Measurements from ENCODE around the gene RBM8A. TPM values are rescaled to one million over a fixed set of nuclear protein-coding genes. Genes with fewer than 3 reads are reported as not detected.

RBM8A gene
- polyA plus RNA-seq, result 122 TPM
- long read RNA-seq, donor 1, full-length matches to known transcripts, result 23 of 23 reads
- long read RNA-seq, donor 1, partial matches to known transcripts, result 0 of 23 reads
- long read RNA-seq, donor 1, other reads (novel, unspliced or antisense), result 0 of 23 reads
- long read RNA-seq, donor 2, full-length matches to known transcripts, result 39 of 58 reads
- long read RNA-seq, donor 2, partial matches to known transcripts, result 5 of 58 reads
- long read RNA-seq, donor 2, other reads (novel, unspliced or antisense), result 14 of 58 reads
- long read RNA-seq, donor 3, result 0 reads
- long read RNA-seq, donor 4, full-length matches to known transcripts, result 7 of 7 reads
- long read RNA-seq, donor 4, partial matches to known transcripts, result 0 of 7 reads
- long read RNA-seq, donor 4, other reads (novel, unspliced or antisense), result 0 of 7 reads
- long read RNA-seq, donor 5, full-length matches to known transcripts, result 20 of 28 reads
- long read RNA-seq, donor 5, partial matches to known transcripts, result 0 of 28 reads
- long read RNA-seq, donor 5, other reads (novel, unspliced or antisense), result 8 of 28 reads
- long read RNA-seq, donor 6, full-length matches to known transcripts, result 44 of 55 reads
- long read RNA-seq, donor 6, partial matches to known transcripts, result 0 of 55 reads
- long read RNA-seq, donor 6, other reads (novel, unspliced or antisense), result 11 of 55 reads
- long read RNA-seq, donor 7, full-length matches to known transcripts, result 23 of 23 reads
- long read RNA-seq, donor 7, partial matches to known transcripts, result 0 of 23 reads
- long read RNA-seq, donor 7, other reads (novel, unspliced or antisense), result 0 of 23 reads
- long read RNA-seq, donor 8, full-length matches to known transcripts, result 53 of 75 reads
- long read RNA-seq, donor 8, partial matches to known transcripts, result 6 of 75 reads
- long read RNA-seq, donor 8, other reads (novel, unspliced or antisense), result 16 of 75 reads
- long read RNA-seq, donor 9, full-length matches to known transcripts, result 31 of 48 reads
- long read RNA-seq, donor 9, partial matches to known transcripts, result 12 of 48 reads
- long read RNA-seq, donor 9, other reads (novel, unspliced or antisense), result 5 of 48 reads
- long read RNA-seq, donor 10, full-length matches to known transcripts, result 55 of 77 reads
- long read RNA-seq, donor 10, partial matches to known transcripts, result 13 of 77 reads
- long read RNA-seq, donor 10, other reads (novel, unspliced or antisense), result 9 of 77 reads
- long read RNA-seq, donor 11, full-length matches to known transcripts, result 44 of 54 reads
- long read RNA-seq, donor 11, partial matches to known transcripts, result 0 of 54 reads
- long read RNA-seq, donor 11, other reads (novel, unspliced or antisense), result 10 of 54 reads

DNA sequence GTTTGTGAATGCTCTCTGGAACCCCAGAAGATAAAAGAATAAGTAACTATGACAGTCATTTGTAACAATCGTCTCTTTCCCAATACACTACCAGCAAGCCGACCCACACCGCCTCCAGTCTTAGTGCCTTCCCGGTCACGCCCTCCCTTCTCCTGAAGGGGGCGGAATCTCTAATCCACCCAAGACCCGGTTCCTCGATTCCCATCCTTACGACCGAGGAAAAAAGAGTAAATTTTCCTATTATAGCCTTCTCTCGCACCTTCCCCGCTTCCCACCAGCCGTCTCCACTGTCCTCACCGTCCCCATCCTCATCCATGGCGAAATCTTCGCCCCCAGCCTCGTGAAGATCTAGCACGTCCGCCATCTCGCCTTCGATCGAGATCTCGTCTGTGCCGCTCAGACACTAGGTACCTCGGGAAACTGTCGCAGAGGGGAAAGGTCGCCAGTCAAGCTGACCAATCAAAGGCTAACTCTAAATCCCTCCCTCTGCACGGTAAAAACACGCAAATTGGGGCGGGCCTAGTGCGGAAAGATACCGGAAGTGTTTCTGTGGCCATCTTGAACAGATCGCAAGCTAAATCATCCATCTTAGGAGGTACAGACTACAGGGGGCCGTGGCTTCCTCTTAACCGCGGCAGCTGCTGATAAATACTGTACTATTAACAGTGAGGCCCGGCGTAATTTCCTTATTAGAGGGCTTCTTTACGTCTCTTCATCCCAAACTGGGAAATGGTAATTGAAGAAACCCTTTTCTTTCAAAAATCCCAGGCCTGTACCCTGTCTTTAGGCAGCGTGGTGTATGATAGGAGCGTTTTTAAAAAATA, at the start of gene RBM8A:
RBM8A (minus strand) TSS at position 422 of the 824 bp plus-strand sequence; CDS start at position 364, 58 bp downstream.
- Histone ChIP-seq H3K4me1 (ENCODE audit: control insufficient read depth, insufficient read depth, low read length) (peaks cover 2% of the 10 kb centered on the region), H3K4me3 (ENCODE audit: low read length) (peak within 1 kb of the TSS; percentile 87), H3K27ac (ENCODE audit: low read length) (peak within 1 kb of the TSS; percentile 79), H3K36me3 (ENCODE audit: control insufficient read depth, insufficient read depth, low read length) (peaks cover 13% of the 10 kb centered on the region), H3K9me3 (ENCODE audit: control insufficient read depth, low read depth, low read length) (no peaks in the 10 kb centered on the region), H3K27me3 (ENCODE audit: control insufficient read depth, insufficient read depth, low read length) (no peaks in the 10 kb centered on the region)
- peak; percentile 99 for DNase-seq
- no CpG with 5 or more reads among the region's 41 CpGs for WGBS (ENCODE audit: insufficient coverage, low lambda C conversion rate)

DNA sequence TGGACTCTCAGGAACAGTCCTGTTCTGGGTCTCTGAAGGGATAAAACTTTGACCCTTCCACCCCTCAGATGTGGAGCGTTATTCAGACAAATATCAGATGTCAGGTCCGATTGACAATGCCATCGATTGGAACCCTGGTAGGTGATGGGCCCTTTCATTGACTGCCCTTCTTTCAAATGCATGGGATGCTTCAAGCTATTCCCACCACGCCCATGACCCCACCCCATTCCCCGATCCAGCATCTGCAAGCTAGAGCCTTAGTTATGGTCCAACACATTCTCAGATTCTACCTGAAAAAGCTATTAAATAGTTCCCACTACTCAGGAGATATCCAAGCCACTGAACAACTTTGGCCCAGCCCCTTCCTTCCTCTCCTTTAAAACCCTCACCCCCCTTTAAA, 49.7 kb upstream of the RBM8A start:
- no CpG with 5 or more reads among the region's 5 CpGs for WGBS (ENCODE audit: insufficient coverage, low lambda C conversion rate)
- Histone ChIP-seq H3K27me3 (ENCODE audit: control insufficient read depth, insufficient read depth, low read length) (no peaks in the 10 kb centered on the region), H3K27ac (ENCODE audit: low read length) (no peak overlapping the region), H3K36me3 (ENCODE audit: control insufficient read depth, insufficient read depth, low read length) (no peaks in the 10 kb centered on the region), H3K9me3 (ENCODE audit: control insufficient read depth, low read depth, low read length) (no peaks in the 10 kb centered on the region), H3K4me3 (ENCODE audit: low read length) (no peak overlapping the region), H3K4me1 (ENCODE audit: control insufficient read depth, insufficient read depth, low read length) (peaks cover 31% of the 10 kb centered on the region)
- DNase-seq, result no peak

DNA sequence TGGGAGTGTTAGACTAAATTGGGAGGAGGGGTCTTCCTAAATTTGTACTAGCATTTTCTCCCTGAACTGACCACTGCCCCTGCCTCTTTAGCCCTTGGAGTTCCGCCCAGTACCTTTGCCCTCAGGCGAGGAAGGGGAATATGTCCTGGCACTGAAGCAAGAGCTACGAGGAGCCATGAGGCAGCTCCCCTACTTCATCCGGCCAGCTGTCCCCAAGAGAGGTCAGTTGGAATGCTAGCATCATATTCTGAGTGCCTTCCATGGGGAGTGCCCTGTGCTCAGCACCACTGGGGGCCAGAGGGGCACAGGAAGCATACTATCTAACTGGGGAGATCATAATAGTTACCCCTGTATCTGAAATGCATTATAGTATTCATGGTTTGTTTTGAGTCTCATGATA, 47.9 kb upstream of the RBM8A start:
- Histone ChIP-seq H3K4me3 (ENCODE audit: low read length) (no peak overlapping the region), H3K36me3 (ENCODE audit: control insufficient read depth, insufficient read depth, low read length) (no peaks in the 10 kb centered on the region), H3K9me3 (ENCODE audit: control insufficient read depth, low read depth, low read length) (no peaks in the 10 kb centered on the region), H3K27ac (ENCODE audit: low read length) (no peak overlapping the region), H3K27me3 (ENCODE audit: control insufficient read depth, insufficient read depth, low read length) (no peaks in the 10 kb centered on the region), H3K4me1 (ENCODE audit: control insufficient read depth, insufficient read depth, low read length) (peaks cover 26% of the 10 kb centered on the region)
- DNase-seq, result no peak
- no CpG with 5 or more reads among the region's 4 CpGs for WGBS (ENCODE audit: insufficient coverage, low lambda C conversion rate)

DNA sequence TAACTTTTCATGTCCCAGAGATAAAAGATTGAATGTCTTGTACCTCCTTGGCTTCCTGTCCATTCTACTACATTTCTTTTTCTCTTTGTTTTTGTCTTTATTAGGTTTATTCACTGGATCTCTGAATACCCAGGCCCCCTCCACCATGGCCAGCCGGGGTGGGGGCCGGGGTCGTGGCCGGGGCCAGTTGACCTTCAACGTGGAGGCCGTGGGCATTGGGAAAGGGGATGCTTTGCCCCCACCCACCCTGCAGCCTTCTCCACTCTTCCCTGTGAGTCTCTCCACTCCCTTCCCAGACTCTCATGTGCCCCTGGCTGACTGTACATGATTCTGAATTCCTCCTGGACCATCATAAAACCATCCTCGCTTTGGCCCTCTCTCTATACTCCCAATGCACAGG, 47.4 kb upstream of the RBM8A start:
- H3K27ac ChIP-seq (ENCODE audit: low read length), result no peak overlapping the region
- H3K4me3 ChIP-seq (ENCODE audit: low read length), result no peak overlapping the region
- H3K36me3 ChIP-seq (ENCODE audit: control insufficient read depth, insufficient read depth, low read length), result no peaks in the 10 kb centered on the region
- no peaks in the 10 kb centered on the region for H3K27me3 ChIP-seq (ENCODE audit: control insufficient read depth, insufficient read depth, low read length)
- H3K9me3 ChIP-seq (ENCODE audit: control insufficient read depth, low read depth, low read length), result no peaks in the 10 kb centered on the region
- peaks cover 21% of the 10 kb centered on the region for H3K4me1 ChIP-seq (ENCODE audit: control insufficient read depth, insufficient read depth, low read length)
- WGBS (ENCODE audit: insufficient coverage, low lambda C conversion rate), result no CpG with 5 or more reads among the region's 7 CpGs
- DNase-seq, result no peak

DNA sequence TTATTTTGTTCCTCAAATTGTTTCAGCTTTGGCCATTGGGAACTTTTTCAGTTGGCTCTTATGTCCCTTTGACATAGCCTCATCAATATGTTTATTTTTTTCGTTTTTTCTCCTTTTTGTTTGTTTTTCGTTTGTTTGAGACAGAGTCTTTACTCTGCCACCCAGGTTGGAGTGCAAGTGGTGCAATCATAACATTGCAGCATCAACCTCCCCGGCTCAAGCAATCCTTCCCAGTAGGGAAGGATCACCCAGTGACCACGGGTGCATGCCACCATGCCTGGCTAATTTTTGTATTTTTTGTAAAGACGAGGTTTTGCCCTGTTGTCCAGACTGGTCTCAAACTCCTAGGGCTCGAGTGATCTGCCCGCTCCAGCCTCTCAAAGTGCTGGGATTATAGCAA, 45.3 kb upstream of the RBM8A start:
- Histone ChIP-seq H3K27ac (ENCODE audit: low read length) (no peak overlapping the region), H3K9me3 (ENCODE audit: control insufficient read depth, low read depth, low read length) (no peaks in the 10 kb centered on the region), H3K4me1 (ENCODE audit: control insufficient read depth, insufficient read depth, low read length) (peaks cover under 1% of the 10 kb centered on the region), H3K27me3 (ENCODE audit: control insufficient read depth, insufficient read depth, low read length) (no peaks in the 10 kb centered on the region), H3K4me3 (ENCODE audit: low read length) (no peak overlapping the region), H3K36me3 (ENCODE audit: control insufficient read depth, insufficient read depth, low read length) (no peaks in the 10 kb centered on the region)
- DNase-seq, result no peak
- 61% methylated on average over 2 of the region's 7 CpGs for WGBS (ENCODE audit: insufficient coverage, low lambda C conversion rate)

DNA sequence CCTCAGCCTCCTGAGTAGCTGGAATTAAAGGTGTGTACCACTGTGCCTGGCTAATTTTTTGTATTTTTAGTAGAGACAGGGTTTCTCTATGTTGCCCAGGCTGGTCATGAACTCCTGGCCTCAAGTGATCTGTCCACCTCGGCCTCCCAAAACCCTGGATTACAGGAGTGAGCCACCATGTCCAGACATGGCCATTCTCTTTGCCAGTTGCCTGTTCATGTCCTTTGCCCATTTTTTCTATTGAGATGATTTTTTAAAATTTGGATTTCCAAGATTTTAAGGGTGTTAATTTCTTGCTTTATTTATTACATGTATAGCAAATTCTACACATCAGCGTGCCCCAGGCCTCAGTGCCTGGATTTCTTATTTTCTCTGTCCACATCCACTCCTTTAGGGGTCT, 40.0 kb upstream of the RBM8A start:
- Histone ChIP-seq H3K4me1 (ENCODE audit: control insufficient read depth, insufficient read depth, low read length) (peaks cover 17% of the 10 kb centered on the region), H3K27me3 (ENCODE audit: control insufficient read depth, insufficient read depth, low read length) (peaks cover 17% of the 10 kb centered on the region), H3K36me3 (ENCODE audit: control insufficient read depth, insufficient read depth, low read length) (no peaks in the 10 kb centered on the region), H3K4me3 (ENCODE audit: low read length) (no peak overlapping the region), H3K9me3 (ENCODE audit: control insufficient read depth, low read depth, low read length) (no peaks in the 10 kb centered on the region), H3K27ac (ENCODE audit: low read length) (no peak overlapping the region)
- WGBS (ENCODE audit: insufficient coverage, low lambda C conversion rate), result 88% methylated on average over 1 of the region's 2 CpGs
- no peak for DNase-seq

DNA sequence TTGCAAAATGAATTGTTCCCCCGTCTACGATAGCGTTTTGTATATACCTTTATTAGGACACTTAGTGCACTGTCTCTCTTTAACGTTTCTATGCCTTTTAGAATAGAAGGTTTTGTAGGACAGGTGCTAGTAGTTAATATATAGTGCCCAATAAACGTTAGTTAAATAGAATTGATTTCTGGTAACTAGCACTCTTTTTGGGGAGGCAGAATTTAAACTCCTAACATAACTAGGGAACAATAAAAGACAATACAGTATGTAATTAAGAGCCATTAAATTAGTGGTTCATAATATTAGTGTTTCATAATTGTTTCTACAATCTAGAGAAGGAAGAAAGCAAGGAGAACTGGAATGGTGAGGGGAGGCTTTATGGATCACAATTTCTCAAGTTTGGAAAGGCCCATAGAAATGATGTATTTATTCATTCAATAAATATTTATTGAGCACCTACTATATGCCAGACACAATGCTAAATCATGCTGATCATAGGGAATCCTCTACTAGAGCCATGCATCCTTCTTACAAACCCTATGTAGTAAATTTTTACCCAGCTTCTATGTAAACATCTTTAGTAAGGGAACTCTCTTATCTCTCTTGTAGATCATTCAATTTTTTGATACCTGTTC, 37.9 kb upstream of the RBM8A start:
- WGBS (ENCODE audit: insufficient coverage, low lambda C conversion rate), result 0% methylated on average over 1 of the region's 5 CpGs
- Histone ChIP-seq H3K27me3 (ENCODE audit: control insufficient read depth, insufficient read depth, low read length) (peaks cover 37% of the 10 kb centered on the region), H3K27ac (ENCODE audit: low read length) (peak overlapping the region; percentile 75), H3K9me3 (ENCODE audit: control insufficient read depth, low read depth, low read length) (peaks cover 2% of the 10 kb centered on the region), H3K4me3 (ENCODE audit: low read length) (peak overlapping the region; percentile 84), H3K36me3 (ENCODE audit: control insufficient read depth, insufficient read depth, low read length) (no peaks in the 10 kb centered on the region), H3K4me1 (ENCODE audit: control insufficient read depth, insufficient read depth, low read length) (peaks cover 34% of the 10 kb centered on the region)
- no peak for DNase-seq

DNA sequence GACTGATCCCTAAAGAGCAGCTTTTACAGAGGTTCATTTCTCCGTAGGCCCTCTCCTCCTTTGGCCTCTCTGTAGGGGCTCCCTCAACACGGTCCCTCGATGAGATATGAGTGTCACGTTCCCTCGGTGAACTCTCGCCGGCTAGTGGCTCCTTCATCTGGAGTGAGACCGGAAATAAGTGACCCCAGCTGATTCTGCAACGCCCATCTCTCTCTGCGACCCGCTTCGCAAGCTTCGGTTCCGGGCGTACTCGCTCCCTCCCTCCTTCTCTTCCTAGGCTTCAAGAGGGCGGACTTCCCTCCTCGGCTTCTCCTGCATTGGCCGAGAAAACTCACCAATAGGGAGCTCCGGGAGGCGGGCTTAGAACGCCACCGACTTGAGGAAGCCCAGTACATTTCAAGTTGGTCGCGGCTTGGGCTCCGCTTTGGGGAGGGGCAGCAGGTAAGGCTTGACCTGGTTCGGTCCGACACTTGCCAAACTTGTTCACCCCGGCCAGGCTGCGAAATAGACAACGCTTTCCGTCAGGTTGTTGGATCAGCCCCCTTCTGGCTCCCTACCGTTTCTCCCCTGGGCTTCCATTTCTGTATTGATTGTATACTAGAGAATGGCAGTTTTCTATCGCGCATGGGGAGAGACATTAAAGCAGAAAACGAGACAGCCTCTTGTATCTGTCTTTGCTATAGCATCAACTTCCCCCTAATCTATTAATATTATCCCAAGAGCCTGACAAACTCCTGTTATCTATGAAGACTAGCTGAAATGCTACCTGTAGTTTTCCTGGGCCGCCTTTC, 37.2 kb upstream of the RBM8A start, which contains the start of the genes ANKRD34A and POLR3GL:
ANKRD34A (minus strand) TSS at position 248 of the 791 bp plus-strand sequence. CDS start 2,816 bp downstream, outside the sequence.
POLR3GL (plus strand) TSS at position 363 of the 791 bp plus-strand sequence. CDS start 10,176 bp downstream, outside the sequence.
- Histone ChIP-seq H3K9me3 (ENCODE audit: control insufficient read depth, low read depth, low read length) (peaks cover 2% of the 10 kb centered on the region), H3K27me3 (ENCODE audit: control insufficient read depth, insufficient read depth, low read length) (peaks cover 44% of the 10 kb centered on the region), H3K27ac (ENCODE audit: low read length) (peak within 1 kb of the TSS; percentile 75), H3K4me3 (ENCODE audit: low read length) (peak within 1 kb of the TSS; percentile 84), H3K36me3 (ENCODE audit: control insufficient read depth, insufficient read depth, low read length) (no peaks in the 10 kb centered on the region), H3K4me1 (ENCODE audit: control insufficient read depth, insufficient read depth, low read length) (peaks cover 34% of the 10 kb centered on the region)
- DNase-seq, result peak; percentile 92 to 96
- WGBS (ENCODE audit: insufficient coverage, low lambda C conversion rate), result 0% methylated on average over 5 of the region's 37 CpGs
